Stimulated activated CD4-positive, alpha-beta T cell treated with anti-CD3 and anti-CD28 coated beads, Interleukin-1b, Interleukin-23, amount 100 ng/mL, for 1 hour (primary cell): ENCODE measurements around the gene CRELD2.

ENCODE experiments used
- DNase-seq, 2 donors: peaks; one replicate each; pipeline ENCODE4 v3.0.0-alpha.2; 2020; ENCODE audit warnings: low read depth in 2 of 2

Gene CRELD2

GRCh38 chr22:49887064-49887451 is 31.4 kb upstream of the CRELD2 start:
- DNase-seq = no peak

GRCh38 chr22:49887702-49888101 is 30.7 kb upstream of the CRELD2 start:
- DNase-seq = no peak

- DNase-seq = no peak
Measured at GRCh38 chr22:49889071-49889470, 29.4 kb upstream of the CRELD2 start.

GRCh38 chr22:49892226-49892899 is 26.1 kb upstream of the CRELD2 start:
- DNase-seq = no peak

GRCh38 chr22:49893025-49893424 is 25.4 kb upstream of the CRELD2 start:
- DNase-seq = no peak

- no peak for DNase-seq
Measured at GRCh38 chr22:49894322-49895054, 23.9 kb upstream of the CRELD2 start.

- no peak for DNase-seq
Measured at GRCh38 chr22:49896201-49896600, 22.2 kb upstream of the CRELD2 start.

GRCh38 chr22:49897015-49897684 is 21.3 kb upstream of the CRELD2 start:
- no peak for DNase-seq

- DNase-seq = no peak
Measured at GRCh38 chr22:49899530-49899929, 18.9 kb upstream of the CRELD2 start.

- no peak for DNase-seq
Measured at GRCh38 chr22:49900441-49901230, 17.8 kb upstream of the CRELD2 start.

GRCh38 chr22:49901457-49901856 is 17.0 kb upstream of the CRELD2 start:
- no peak for DNase-seq

- DNase-seq = no peak
Measured at GRCh38 chr22:49903322-49904039, 15.0 kb upstream of the CRELD2 start.

- DNase-seq = no peak
Measured at GRCh38 chr22:49904040-49904369, 14.4 kb upstream of the CRELD2 start.

- DNase-seq = no peak
Measured at GRCh38 chr22:49905465-49905864, 13.0 kb upstream of the CRELD2 start.

GRCh38 chr22:49906071-49906798 is 12.2 kb upstream of the CRELD2 start:
- DNase-seq = no peak

- DNase-seq = no peak
Measured at GRCh38 chr22:49906799-49907290, 11.6 kb upstream of the CRELD2 start.

GRCh38 chr22:49907807-49908206 is 10.6 kb upstream of the CRELD2 start:
- no peak for DNase-seq

GRCh38 chr22:49909476-49910205 is 8.8 kb upstream of the CRELD2 start:
- DNase-seq = no peak

- DNase-seq = no peak
Measured at GRCh38 chr22:49910229-49911155, 7.9 kb upstream of the CRELD2 start.
